ENCODE data around the gene MEAK7.

The MEAK7 gene

DNA sequence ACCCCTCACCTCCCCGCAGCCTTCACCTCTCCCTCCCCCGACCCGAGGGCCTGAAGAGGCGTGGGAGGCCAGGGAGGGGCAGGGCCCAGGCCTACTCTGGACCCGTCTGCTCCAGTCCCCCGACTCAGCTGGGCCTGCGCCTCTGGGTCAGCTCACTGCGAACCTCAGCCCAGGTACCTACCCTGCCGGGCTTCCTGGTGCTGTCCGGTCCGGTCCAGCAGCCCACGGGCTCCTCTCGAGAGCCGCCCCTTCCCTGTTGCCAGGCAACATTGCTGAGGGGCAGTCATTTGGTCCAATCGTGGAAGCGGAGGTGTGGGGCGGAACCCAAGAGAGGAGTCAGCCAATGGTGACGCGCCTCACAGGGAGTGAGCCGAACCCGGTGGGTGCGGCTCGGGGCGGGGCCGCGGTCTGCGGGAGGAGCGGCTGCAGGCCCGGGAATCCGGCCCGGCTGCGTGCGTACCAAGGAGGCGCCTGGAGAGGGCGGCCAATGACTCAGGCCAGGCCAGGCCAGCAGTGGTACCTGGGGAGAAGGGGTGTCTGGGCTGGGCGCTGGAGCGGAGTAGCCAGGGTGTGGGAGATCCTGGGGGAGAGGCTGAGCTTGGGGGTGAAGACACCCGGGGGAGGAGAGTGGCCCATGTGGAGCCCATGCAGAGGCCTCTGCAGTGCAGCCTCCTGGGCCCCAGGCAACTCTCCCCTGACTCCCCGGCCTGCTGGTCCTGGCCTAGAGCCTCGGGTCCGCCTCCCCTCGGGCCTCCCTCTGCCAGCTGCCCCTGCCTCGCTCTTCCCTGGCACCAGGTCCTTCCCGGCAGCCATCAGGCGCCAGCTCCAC, at the start of gene MEAK7:
TSS of gene MEAK7 (minus strand) at position 240 of the 829 bp plus-strand sequence. CDS start 6,573 bp downstream, outside the sequence.
- peak; percentile 92 for DNase-seq

DNA sequence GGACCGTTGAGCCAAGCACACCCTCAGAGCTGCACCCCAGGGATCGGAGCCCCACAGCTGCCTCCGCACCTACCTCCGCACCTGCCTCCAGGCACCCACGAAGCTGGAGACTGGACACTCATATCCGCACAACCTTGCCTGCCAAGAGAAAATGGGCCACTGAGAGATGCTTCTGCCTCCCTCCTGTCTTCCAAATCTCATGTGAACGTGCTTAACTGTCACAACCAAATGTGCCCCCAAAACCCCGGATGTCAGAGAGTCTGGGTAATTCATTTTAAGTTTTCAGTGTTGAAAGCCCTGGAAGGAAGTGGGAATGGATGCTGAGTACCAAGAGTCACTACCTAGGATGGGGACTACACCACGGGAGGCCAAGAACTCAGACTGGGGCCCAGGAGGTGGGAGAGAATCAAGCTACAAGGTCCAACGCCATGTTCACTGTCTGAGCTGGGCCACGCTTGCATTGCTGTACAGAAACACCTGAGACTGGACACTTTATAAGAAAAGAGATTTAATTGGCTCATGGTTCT, 49.5 kb upstream of the MEAK7 start:
- no peak for DNase-seq

DNA sequence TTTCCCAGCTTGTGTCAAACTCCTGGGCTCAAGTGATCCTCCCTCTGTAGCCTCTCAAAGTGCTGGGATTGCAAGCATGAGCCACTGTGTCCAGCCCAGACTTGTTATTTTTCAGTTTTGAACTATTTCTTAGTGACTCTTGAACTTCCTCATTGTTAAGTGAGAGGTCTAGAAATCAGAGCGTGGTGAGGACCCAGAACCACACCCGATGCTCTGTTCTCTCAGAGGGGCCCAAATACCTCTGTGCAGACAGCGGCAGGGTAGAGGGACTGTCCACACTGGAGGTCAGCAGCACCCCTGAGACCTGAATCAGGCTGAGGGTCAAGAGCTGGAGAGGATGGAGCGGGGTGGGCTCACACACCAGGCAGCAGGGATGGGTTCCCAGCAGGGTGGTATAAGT, 47.7 kb upstream of the MEAK7 start:
- no peak for DNase-seq

GRCh38 chr16:84550096-84550495, 45.6 kb upstream of the MEAK7 start:
- no peak for DNase-seq

DNA sequence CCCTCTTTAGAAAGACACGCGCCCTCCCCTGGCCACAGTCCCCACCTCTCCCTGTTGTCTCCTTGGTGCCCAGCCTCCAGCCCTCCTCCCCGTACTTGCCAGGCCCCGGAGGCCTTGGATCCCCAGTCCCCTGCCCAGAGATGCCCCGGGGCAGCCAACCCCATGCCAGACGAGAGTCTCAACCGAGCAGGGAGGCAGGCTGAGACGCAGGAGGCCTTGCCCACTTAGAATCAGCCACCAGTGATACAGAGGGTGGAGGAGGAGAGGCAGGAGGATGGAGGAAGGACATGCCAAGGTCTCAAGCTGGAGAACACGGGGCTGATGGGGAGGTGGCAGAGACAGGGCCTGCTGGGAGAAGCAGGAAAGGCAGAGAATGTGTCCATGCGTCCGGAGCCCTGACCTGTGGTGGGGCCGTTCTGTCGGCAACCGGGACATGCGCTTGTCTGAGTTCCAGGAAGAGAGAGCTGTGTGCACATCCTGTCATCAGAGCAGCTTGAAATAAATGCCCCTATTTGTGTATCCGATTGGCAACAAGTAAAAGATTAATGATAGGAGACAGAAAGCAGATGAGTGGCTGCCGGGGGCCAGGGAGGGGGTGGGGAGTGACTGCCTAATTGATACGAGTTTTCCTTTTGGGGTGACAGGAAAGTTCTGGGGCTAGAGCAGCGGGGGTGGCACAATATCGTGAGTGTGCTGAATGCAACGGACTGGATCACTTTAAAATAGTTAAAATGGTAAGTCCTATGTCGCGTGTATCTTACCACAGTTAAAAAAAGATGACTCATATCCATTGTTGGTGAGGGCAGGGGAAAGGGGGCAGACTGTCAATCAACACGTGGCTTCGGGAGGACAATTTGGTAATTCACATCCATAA, 44.7 kb upstream of the MEAK7 start:
- DNase-seq = no peak

DNA sequence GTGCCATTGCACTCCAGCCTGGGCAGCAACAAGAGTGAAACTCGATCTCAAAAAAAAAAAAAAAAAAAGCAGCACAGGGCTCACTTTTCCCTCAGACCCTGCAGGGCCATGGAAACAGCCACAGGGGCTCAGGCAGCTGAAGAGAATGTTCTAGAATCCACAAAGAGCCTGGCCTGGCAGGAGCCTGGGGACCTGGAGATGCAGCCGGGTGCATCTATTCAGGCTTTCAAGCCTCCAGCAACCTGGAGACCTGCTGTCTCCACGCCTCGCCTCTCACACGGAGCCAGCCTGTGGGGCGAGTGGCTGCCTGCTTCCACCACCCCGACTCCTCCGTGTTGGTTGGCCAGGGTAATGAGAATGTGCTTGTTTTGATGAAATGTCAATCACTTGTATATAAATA, 44.0 kb upstream of the MEAK7 start:
- DNase-seq = peak; percentile 33

DNA sequence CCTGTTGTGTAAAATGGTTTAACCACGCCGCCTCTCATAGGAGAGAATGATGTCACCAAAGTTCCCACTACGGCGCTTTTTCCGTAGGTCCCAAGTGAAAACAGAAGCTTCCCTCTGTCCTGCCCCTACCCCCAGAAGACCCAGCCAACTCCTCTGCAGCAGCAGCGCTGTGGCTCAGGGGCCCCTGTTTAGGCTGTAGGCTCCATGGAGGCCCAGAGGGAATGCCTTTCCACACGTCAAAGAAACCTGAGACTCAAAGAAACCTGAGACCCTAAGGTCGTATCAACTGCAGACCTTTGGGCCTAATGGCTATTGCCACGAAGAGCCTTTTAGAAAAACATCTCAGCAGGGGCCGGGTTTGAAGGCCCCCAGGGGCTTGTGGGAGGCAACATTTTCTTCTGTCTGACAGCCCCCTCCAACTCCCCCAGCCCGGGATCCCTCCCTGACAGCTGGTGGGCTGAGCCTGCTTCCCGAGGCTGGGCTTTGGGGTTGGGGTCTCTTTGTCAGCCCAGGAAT, 43.1 kb upstream of the MEAK7 start:
- DNase-seq = peak; percentile 86

GRCh38 chr16:84546669-84547545, 42.4 kb upstream of the MEAK7 start:
- DNase-seq = peak; percentile 72

- DNase-seq = peak; percentile 85
Measured at GRCh38 chr16:84545114-84545737, 40.8 kb upstream of the MEAK7 start.

DNA sequence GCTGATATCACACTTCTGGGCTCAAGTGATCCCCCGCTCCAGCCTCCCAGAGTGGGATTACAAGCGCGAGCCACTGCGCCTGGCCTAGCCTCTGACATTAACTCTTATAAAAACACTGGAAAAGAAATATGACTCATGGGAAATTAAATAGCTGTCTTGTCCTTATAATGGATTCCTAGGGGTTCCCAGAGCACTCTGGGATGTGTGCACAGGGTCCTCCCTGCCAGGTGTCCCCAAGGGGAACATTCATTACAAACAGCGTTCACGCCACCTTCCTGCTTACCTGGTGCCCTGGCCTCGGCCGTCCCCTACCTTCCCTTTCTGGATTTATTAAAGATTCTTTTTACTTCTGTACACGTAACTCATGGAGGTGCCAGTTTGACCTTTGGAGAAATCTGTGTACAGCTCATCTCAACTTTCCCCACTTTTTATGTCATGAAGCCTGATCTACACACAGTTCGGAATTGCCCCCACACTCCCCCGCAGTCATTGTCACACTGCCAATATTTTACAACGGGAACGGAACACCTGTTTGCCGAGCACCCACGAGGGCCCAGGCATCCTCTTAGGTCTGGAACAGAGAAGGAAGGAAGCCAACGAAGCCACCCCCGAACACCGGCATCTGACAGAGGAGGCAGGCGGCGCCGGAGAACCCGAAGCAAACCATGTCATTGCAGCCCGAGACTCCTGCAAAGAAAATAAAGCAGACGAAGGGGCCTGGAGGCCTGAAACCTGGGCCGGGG, 39.7 kb upstream of the MEAK7 start:
- DNase-seq = peak; percentile 88

DNA sequence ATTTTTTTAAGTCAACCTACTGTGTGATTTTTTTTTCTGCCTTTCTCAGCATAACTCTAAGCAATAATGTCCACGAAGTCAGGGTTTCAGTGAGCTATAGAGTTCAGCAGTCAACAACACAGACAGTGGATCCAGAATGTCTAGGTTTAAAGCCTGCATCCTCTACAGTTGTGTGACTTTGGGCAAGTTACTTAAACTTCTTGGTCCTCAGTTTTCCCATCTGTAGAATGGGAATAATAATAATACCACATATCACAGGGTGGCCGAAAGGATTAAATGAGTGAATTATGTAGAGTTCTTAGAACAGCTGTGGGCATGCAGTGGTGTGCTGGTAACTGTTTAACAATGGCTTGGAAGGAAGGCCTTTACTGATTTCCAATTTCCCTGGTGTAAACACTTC, 38.8 kb upstream of the MEAK7 start:
- DNase-seq = no peak

DNA sequence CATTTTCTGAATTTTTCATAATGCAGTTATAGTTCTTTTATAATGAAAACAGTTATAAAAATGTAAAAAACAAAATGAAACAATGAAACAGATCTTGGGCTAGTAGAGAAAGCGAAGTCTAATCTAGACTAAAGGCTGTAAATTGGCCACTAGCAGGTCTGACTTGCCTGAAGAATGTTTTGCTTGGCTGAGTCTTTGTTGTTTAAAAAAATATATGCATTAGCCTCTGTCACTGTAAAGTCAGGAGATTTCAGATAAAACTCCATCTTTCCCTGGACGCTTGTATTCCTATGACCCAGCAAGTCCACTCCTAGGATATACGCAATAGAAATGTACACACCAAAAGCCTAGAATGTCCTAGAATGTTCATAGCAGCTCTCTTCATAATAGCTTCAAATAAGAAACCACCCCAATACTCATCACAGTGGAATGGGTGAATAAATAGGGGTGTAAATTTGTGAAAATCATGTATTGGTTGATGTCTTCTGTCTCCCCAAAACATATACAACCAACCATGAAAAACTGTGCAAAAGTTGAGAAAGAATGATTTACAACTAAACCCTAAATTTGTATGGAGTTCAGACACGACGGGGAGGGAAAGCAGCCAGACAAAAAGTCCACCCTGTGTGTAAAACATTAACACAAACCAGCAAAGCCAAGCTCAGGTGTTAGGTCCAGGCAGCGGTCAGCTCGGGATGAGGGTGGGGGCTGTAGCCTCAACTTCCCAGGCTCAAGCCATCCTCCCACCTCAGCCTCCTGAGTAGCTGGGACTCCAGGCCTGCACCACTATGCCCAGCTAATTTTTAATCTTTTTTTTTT, 37.7 kb upstream of the MEAK7 start:
- no peak for DNase-seq

- no peak for DNase-seq
Measured at GRCh38 chr16:84540194-84540593, 35.7 kb upstream of the MEAK7 start.

DNA sequence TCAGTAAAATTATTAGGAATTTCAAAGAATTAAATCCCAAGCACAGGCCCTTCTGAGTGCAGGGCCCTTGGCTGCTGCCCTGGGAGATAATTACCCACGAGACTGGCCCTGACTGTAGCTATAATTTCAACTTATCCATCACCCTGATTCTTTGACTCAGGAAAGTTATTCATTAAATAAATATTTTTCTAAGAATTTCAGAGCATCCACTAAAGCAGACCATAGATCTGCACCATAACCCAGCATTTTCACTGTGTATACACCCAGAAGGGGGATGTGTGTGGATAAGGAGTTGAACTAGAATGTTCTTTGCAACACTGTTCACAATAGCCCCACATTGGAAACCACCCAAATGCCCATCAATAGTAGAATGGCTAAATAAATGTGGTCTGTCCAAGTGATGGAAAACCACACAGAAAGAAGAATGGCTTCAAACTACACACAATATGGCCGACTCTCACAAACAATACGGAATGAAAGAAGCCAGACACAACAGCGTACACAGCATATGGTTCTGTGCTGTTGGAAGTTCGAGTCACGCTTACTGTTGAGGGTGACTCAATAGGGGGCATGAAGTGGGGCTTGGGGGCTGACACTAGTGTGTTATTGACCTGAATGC, 33.9 kb upstream of the MEAK7 start:
- DNase-seq = no peak

GRCh38 chr16:84537491-84538151, 33.2 kb upstream of the MEAK7 start:
- no peak for DNase-seq

DNA sequence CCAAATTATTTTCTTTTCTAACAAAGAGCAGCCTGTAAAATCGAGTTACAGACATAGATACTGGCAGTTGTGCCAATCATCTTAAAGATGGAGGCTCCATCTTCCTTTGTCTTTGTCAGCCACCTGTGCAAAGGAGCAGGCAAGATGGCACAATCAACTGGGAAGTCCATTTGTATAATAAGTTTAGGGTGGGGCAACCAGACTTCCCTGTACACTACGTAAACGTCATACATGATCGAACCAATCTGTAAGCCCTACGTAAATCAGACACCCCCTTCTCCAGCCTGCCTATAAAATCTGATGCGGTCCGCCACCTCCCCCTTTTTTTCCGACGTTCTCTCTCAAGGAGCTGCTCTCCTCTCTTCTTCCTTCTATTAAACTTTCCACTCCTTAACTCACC, 31.4 kb upstream of the MEAK7 start:
- peak; percentile 18 for DNase-seq

DNA sequence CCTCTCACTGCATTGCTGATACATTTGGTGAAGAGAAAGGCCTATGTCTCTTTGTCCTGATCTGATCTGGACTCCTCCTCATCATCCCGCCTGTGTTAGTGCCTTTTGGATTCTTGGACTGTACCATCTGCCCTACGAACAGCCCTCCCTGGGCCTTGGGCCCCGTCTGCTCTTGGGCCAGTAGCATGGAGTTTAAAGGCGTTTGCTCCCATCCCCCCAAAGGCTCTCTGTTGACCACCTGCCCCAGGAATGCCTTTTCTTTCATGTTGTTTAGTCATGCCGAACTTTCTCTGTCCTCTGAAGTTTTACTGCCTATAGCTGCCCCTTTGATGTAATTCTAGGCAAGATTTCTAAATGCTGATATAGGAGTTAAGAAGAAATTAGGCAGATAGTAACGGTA, 30.9 kb upstream of the MEAK7 start:
- DNase-seq = no peak

DNA sequence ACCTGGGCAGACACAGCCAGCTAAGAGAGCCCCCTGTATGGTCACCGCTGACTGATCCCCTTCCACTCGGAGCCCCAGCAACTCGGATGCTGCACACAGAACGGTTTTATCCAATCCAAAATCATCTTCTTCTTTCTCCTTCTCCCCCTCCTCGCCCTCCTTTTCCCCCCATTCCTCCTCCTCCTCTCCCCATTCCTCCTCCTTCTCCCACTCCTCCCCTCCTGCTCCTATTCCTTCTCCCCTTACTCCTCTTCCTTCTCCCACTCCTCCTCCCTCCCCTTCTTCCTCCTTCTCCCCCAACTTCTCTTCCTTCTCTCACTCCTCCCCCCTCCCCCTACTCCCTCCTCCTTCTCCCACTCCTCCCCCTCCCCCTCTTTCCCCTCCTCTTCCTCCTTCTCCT, 30.4 kb upstream of the MEAK7 start:
- DNase-seq = no peak

DNA sequence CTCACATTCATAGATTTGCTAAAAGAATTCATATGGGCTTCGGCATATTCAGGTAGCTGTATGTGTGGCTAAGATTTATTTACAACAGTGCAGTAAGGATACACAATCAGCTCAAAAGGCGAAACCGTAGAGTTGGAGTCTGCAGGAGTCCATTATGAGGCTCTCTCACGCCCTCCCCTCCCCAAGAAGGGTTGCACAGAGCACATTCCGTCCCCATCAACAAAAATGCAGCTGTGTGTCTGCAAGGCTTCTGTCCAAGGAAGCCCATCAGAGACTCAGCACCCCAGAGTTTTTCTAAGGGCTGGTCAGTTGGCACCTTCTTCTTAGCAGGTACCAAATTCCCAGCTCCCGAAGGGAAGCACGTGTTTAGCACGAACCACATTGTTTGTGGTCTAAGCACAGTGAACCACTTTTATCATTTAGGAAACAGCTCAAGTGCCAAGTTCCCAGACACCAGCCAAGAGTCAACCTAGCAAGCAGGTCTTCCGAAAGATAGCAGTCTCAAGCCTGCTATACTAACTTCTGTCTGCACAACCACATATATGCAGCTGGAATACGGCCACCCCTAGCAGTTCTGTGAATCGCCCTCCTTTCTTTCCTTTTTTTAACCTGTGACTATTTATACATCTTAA, 28.5 kb upstream of the MEAK7 start:
- DNase-seq = no peak

Measured in NCI-H2171 treated with DMSO at 0.1 percent for 48 hours (cell line).